Fibroblast of lung (primary cell): Measurements from ENCODE around the gene ZNF653.

Experiments
- CTCF ChIP-seq, 2 donors: IDR thresholded peaks in 1 of 2; conservative IDR thresholded peaks in 1 of 2; 1 replicate in 1 of 2; 2 replicates in 1 of 2; pipeline ENCODE4 v1.5.1; 2011 to 2012; ENCODE audit warnings: low read length in 2 of 2, control low read depth in 1 of 2, inconsistent platforms in 1 of 2, low read depth in 1 of 2, mild to moderate bottlenecking in 1 of 2
- EZH2 ChIP-seq: IDR thresholded peaks from 2 replicates; pipeline ENCODE4 v1.5.1; 2012; ENCODE audit warnings: low read length, control low read depth, mild to moderate bottlenecking; ENCODE audit errors: missing control alignments

- TF ChIP-seq EZH2 (no peak), CTCF (conservative IDR thresholded peaks at IDR 0.05 in 1 of 2, IDR thresholded peaks at IDR 0.05 in 1 of 2; ENCODE audit: low read depth in 1 of 2, low read length in 2 of 2) (no peak)
Observed at GRCh38 chr19:11505032-11505503, 571 bp downstream of the ZNF653 start.
